RPMI7951 (cell line): ENCODE results near the gene TREML4. TPM values are rescaled to one million over a fixed set of nuclear protein-coding genes. Genes with fewer than 3 reads are reported as not detected.
A peak's percentile ranks its signal among the peaks of the same experiment; 100 is the strongest.
"Not testable (repeated sequence)": the region's sequence is repeated elsewhere in the genome, so short reads cannot be mapped to it uniquely, and the experiment has no call there.

Experiments
- DNase-seq: peaks from one replicate; pipeline ENCODE4 v3.0.0-alpha.2; 2012; ENCODE audit warnings: low read depth
- total RNA-seq: library from RNA; depleted of rRNA; stranded (reverse); fragments of >200 nt; shearing (Covaris generic); gene quantifications from 2 replicates; pipeline ENCODE4 v1.2.3, GENCODE V29; 2014; rRNA removed

Gene TREML4
- total RNA-seq: not detected in 2 replicates

- no peak for DNase-seq
Measured at GRCh38 chr6:41228096-41228495, at the start of gene TREML4. Gene TREML4 (plus strand): TSS chr6:41228349. CDS start chr6:41228428, 79 bp downstream.

GRCh38 chr6:41179163-41179562, 49.0 kb upstream of the TREML4 start:
- no peak for DNase-seq

GRCh38 chr6:41181566-41181965, 46.6 kb upstream of the TREML4 start:
- no peak for DNase-seq

- DNase-seq: peak; percentile 56
Measured at GRCh38 chr6:41182069-41183034, 45.8 kb upstream of the TREML4 start.

GRCh38 chr6:41184761-41185160, 43.4 kb upstream of the TREML4 start:
- DNase-seq: no peak

GRCh38 chr6:41186031-41186562, 42.1 kb upstream of the TREML4 start:
- DNase-seq: no peak

GRCh38 chr6:41187924-41188886, 39.9 kb upstream of the TREML4 start:
- no peak for DNase-seq

GRCh38 chr6:41189046-41189445, 39.1 kb upstream of the TREML4 start:
- DNase-seq: not testable (repeated sequence)

- DNase-seq: no peak
Measured at GRCh38 chr6:41189967-41190366, 38.2 kb upstream of the TREML4 start.

- no peak for DNase-seq
Measured at GRCh38 chr6:41190791-41191190, 37.4 kb upstream of the TREML4 start.

GRCh38 chr6:41191569-41191968, 36.6 kb upstream of the TREML4 start:
- DNase-seq: no peak

GRCh38 chr6:41193171-41193734, 34.9 kb upstream of the TREML4 start:
- no peak for DNase-seq

GRCh38 chr6:41193884-41194283, 34.3 kb upstream of the TREML4 start:
- DNase-seq: no peak

GRCh38 chr6:41194386-41194785, 33.8 kb upstream of the TREML4 start:
- DNase-seq: no peak

GRCh38 chr6:41197234-41197633, 30.9 kb upstream of the TREML4 start:
- DNase-seq: no peak

- no peak for DNase-seq
Measured at GRCh38 chr6:41199552-41200246, 28.4 kb upstream of the TREML4 start.

GRCh38 chr6:41200296-41200900, 27.8 kb upstream of the TREML4 start:
- DNase-seq: peak; percentile 9

GRCh38 chr6:41200901-41201763, 27.0 kb upstream of the TREML4 start, which contains the start of gene TREML2:
Gene TREML2 (minus strand): TSS chr6:41201149. CDS start chr6:41201008, 141 bp downstream.
- DNase-seq: no peak

- DNase-seq: no peak
Measured at GRCh38 chr6:41201764-41202173, 26.4 kb upstream of the TREML4 start.
